MM.1S (cell line): Measurements from ENCODE around the gene BACH2.

ENCODE experiments used
- CTCF ChIP-seq: fragments of 300-600 bp; sonication (generic); IDR thresholded peaks from 2 replicates; pipeline ENCODE4 v1.5.1; 2016; ENCODE audit warnings: antibody characterized with exemption, low read length, mixed read lengths
- EZH2 ChIP-seq: fragments of 300-600 bp; sonication (generic); optimal IDR thresholded peaks from 2 replicates; pipeline ENCODE3; 2017; ENCODE audit warnings: low read depth, mild to moderate bottlenecking, antibody characterized with exemption, low read length, mixed read lengths

- TF ChIP-seq EZH2 (no peak), CTCF (no peak)
Observed at GRCh38 chr6:89942601-89943000, 354.0 kb downstream of the BACH2 start.
